Measurements from ENCODE around the gene ALOXE3. TPM values are rescaled to one million over a fixed set of nuclear protein-coding genes. Genes with fewer than 3 reads are reported as not detected.

Gene ALOXE3
- total RNA-seq, 2 donors from 2014 or later, result not detected

- no peak for ATAC-seq
- DNase-seq, result no peak
- intact Hi-C loops (cut with DNase I), result loop anchor here in 1 of 2 donors (10.0 kb wide), 1 partner anchor 303 kb away; no protein-coding TSS in a partner anchor
Observed at GRCh38 chr17:8048236-8048635, 70.1 kb downstream of the ALOXE3 start.

- no peak for DNase-seq
- intact Hi-C loops (cut with DNase I), result loop anchor here in 1 of 2 donors (10.0 kb wide), 1 partner anchor 303 kb away; no protein-coding TSS in a partner anchor
- no peak for ATAC-seq
Observed at GRCh38 chr17:8047769-8048110, 70.6 kb downstream of the ALOXE3 start.

- DNase-seq, result no peak
- intact Hi-C loops (cut with DNase I), result loop anchor here in 1 of 2 donors (10.0 kb wide), 1 partner anchor 302 kb away; no protein-coding TSS in a partner anchor
- ATAC-seq, result no peak
Observed at GRCh38 chr17:8046929-8047768, 71.2 kb downstream of the ALOXE3 start.

- ATAC-seq, result no peak
- no peak for DNase-seq
- intact Hi-C loops (cut with DNase I), result loop anchor here in 1 of 2 donors (10.0 kb wide), 1 partner anchor 302 kb away; no protein-coding TSS in a partner anchor
Observed at GRCh38 chr17:8046306-8046928, 71.9 kb downstream of the ALOXE3 start.

Small RNAs within 50 kb of the gene (microRNA-seq; reads per million reads assigned to microRNA genes)
- gene MIR4314 (0 reads per million in 2 donors), gene MIR6883 (1.0 to 1.1 reads per million in 2 donors)

Other genes with a start within 250 kb of the ALOXE3 start
- 10 to 100 TPM; 24.9 to 32.9 TPM for gene CHD3, start 229.7 kb downstream of the ALOXE3 start, total RNA-seq
- gene RNF227, start 202.2 kb downstream of the ALOXE3 start, total RNA-seq, result 1 to 10 TPM; 1.1 to 1.3 TPM
- under 1 TPM; 0.71 to 0.97 TPM for gene KCNAB3, start 188.7 kb downstream of the ALOXE3 start, total RNA-seq
- 100 to 1,000 TPM in 1 of 2 donors, 10 to 100 TPM in 1; 79.6 to 107 TPM for gene TRAPPC1, start 186.6 kb downstream of the ALOXE3 start, total RNA-seq
- gene CNTROB, start 186.3 kb downstream of the ALOXE3 start, total RNA-seq, result 10 to 100 TPM; 13.6 to 14.8 TPM
- gene GUCY2D, start 115.9 kb downstream of the ALOXE3 start, total RNA-seq, result under 1 TPM; 0.10 to 0.38 TPM
- gene ALOX15B, start 79.5 kb downstream of the ALOXE3 start, total RNA-seq, result under 1 TPM in 1 of 2 donors, not detected in 1; 0.39 TPM
- gene ALOX12B, start 30.8 kb downstream of the ALOXE3 start, total RNA-seq, result not detected
- under 1 TPM; 0.38 to 0.47 TPM for gene HES7, start 5.6 kb upstream of the ALOXE3 start, total RNA-seq
- 100 to 1,000 TPM; 125 to 134 TPM for gene PER1, start 33.9 kb upstream of the ALOXE3 start, total RNA-seq
- 10 to 100 TPM; 59.1 to 72.3 TPM for gene VAMP2, start 44.4 kb upstream of the ALOXE3 start, total RNA-seq
- gene TMEM107, start 57.9 kb upstream of the ALOXE3 start, total RNA-seq, result 1 to 10 TPM; 6.8 to 8.0 TPM
- gene BORCS6, start 71.7 kb upstream of the ALOXE3 start, total RNA-seq, result 1 to 10 TPM; 5.8 to 8.9 TPM
- gene AURKB, start 92.1 kb upstream of the ALOXE3 start, total RNA-seq, result 1 to 10 TPM; 1.4 to 1.5 TPM
- gene CTC1, start 129.5 kb upstream of the ALOXE3 start, total RNA-seq, result 10 to 100 TPM; 16.0 to 16.6 TPM
- 10 to 100 TPM; 13.5 to 24.1 TPM for gene PFAS, start 130.8 kb upstream of the ALOXE3 start, total RNA-seq
- 10 to 100 TPM; 23.3 to 25.7 TPM for gene RANGRF, start 170.2 kb upstream of the ALOXE3 start, total RNA-seq
- 1 to 10 TPM; 2.2 to 2.8 TPM for gene SLC25A35, start 176.9 kb upstream of the ALOXE3 start, total RNA-seq
- 10 to 100 TPM; 14.3 to 27.4 TPM for gene ARHGEF15, start 191.7 kb upstream of the ALOXE3 start, total RNA-seq
- not detected for gene ODF4, start 221.3 kb upstream of the ALOXE3 start, total RNA-seq